HTERT RPE-1 (cell line): ENCODE measurements around the gene LPP.
"Not testable (repeated sequence)": the region's sequence is repeated elsewhere in the genome, so short reads cannot be mapped to it uniquely, and the experiment has no call there.

Experiments used
- in situ Hi-C: fragments of 300-500 bp; cut with MboI; formaldehyde crosslinking; loops from 4 replicates; pipeline ENCODE4 v1.14.3; 2020; ENCODE audit warnings: low sequenced_read_pairs

LPP gene

DNA sequence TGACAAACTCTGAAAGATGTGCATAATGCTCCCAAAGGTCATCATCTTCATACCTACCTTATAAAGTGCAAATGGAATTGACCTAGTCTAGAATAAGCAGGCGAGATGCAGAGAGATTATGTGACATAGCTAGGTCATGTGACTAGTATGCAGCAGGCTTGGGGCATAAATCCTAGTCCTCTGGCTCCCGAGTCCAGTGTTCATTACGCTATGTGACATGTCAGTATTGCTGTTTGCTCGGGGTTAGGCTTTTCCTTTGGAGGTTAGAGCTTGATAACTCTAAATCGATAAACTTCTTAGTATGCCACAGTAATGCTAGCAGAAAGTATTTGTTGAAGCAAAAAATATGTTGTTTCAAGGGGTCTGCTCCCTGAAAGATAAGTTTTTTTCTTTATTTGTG, 536.1 kb downstream of the LPP start:
- in situ Hi-C loops, result no loop called here

DNA sequence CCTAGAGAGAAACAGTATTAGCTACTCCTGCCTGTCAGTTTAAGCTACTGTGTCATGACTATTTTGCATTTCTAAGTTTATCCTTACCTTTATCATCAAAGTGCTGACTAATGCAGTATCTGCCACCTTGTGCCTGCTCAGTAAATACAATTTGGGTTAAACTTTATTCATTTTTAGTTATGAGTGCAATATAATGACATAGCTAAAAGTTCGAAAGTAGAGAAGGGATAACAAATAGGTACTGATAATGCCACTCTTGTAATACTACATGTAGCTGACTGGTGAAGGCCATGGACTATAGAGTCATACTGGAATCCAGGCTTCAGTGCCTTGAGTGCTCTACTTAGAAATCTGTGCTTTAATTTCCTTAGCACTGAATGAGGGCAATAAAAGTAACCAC, 537.0 kb downstream of the LPP start:
- in situ Hi-C loops, result no loop called here

- in situ Hi-C loops, result no loop called here
These were observed 537.7 kb downstream of the LPP start for GRCh38 chr3:188691665-188692064.

DNA sequence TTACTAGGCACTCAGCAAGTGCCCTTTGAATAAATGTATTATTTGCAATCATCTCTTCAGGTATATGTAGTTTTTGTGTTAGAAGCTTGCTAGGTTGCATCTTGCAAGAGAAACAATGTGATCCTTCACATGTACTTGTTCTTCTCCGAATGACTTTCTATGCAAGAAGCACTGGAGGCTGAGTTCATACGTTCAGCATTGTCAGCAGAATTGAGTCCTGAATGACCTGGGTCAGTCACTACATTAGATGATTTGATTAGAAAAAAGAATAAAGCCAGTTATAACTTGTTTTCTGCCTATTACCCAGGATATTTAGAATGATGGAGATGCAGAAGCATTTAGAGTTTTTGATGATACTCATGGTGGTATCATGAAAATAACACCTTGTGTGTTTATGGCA, 538.7 kb downstream of the LPP start:
- in situ Hi-C loops, result no loop called here

GRCh38 chr3:188693435-188693834, 539.5 kb downstream of the LPP start:
- in situ Hi-C loops, result no loop called here

- in situ Hi-C loops, result no loop called here
These were observed 541.3 kb downstream of the LPP start for GRCh38 chr3:188695241-188695640.

DNA sequence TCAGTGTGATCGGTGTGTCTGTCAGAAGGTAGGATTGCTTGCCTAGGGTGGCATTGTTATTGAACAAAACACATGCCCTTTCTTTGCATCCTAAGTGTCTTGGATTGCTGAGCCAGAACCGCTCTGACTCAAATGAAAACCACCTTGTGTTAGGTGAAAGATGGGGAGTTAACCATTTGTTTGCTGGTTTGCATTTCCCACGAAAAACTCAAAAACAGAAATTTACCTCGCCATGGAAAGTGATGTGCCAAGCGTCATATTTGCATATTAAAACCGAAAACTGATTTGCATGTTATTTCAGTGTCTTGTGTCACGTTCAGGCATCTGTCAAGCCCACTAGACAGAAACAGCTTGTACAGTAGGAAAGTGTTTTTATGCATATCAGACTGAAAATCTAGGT, 543.2 kb downstream of the LPP start:
- in situ Hi-C loops, result no loop called here

DNA sequence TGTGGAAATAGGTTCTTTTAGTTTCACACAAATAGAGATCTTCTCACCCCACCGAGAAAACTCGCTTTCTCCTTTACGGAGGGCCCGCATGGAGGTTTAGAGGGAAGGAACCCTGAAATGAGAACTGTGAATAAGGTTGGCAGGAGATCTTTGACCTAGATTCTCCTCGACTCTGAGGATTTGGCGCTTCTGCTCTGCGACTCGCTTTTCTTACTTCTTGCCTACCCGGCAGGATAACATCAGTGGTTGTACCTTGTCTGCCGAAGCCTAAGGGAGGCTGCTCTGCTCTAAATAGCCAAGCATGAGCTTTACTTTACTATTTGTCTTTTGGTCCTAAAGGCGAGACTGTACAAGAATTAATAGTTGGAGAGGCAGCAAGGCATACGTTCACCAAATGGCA, 544.5 kb downstream of the LPP start:
- in situ Hi-C loops, result no loop called here

- in situ Hi-C loops, result no loop called here
These were observed 546.5 kb downstream of the LPP start for GRCh38 chr3:188700501-188700900.

GRCh38 chr3:188700918-188701317, 547.0 kb downstream of the LPP start:
- in situ Hi-C loops, result no loop called here

- in situ Hi-C loops, result no loop called here
These were observed 547.6 kb downstream of the LPP start for GRCh38 chr3:188701485-188701969.

DNA sequence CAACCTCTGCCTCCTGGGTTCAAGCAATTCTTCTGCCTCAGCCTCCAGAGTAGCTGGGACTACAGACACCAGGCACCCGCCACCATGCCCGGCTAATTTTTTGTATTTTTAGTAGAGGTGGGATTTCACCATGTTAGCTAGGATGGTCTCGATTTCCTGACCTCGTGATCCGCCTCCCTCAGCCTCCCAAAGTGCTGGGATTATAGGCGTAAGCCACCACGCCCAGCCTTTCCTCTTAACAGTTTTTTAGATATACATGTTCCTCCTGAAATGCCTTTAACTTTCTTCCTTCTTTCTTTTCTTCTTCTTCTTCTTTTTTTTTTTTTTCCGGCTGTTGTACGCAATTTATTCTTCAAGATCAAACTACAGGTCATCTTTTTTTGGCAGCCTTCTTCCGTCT, 548.1 kb downstream of the LPP start:
- in situ Hi-C loops, result not testable (repeated sequence)

- in situ Hi-C loops, result no loop called here
These were observed 552.2 kb downstream of the LPP start for GRCh38 chr3:188706176-188706575.

GRCh38 chr3:188706599-188706998, 552.6 kb downstream of the LPP start:
- in situ Hi-C loops, result no loop called here

DNA sequence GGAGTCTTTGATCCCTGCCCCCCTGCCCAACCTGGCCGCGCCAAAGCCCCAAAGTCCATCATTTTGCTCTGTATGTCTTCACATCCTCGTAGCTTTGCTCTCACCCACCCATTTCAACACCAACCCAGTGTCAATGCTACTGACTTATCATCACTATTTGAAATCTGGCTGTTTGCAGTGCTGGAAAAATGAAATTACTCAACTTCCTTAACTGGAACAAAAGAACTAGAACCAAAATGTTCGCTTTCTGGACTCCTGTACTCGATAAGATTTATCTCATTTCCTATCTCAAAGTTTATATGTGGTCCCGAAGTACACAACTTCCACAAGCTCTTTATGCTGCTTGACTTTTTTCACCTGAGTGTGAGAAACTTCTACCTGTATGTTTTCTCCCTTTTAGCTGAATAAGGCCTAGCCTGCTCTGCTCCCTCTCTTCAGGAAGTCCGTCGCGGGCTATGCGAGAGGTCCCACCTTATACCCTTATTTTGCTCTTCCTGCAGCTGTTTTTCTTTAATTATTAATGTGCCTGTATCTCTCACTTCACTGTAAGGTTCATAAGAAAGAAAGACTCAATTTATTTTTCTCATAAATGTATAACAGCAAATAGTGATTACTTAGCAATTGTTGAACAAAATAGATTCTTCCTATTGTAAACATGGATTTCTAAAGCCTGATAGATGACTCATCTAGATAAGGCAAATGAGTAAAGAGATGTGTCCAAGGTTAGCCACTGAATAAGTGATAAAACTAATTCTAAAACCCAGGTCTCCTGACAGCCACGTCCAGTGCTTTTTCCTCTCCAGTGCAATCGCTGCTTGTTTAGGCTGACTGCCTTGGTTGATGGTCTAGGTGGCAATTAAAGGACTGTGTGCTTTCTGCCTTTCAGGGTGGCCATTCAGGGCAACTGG, 553.7 kb downstream of the LPP start:
- in situ Hi-C loops, result no loop called here

- in situ Hi-C loops, result no loop called here
These were observed 557.9 kb downstream of the LPP start for GRCh38 chr3:188711881-188712247.

GRCh38 chr3:188712248-188712924, 558.4 kb downstream of the LPP start:
- in situ Hi-C loops, result no loop called here

GRCh38 chr3:188712991-188713390, 559.0 kb downstream of the LPP start:
- in situ Hi-C loops, result no loop called here

- in situ Hi-C loops, result no loop called here
These were observed 565.6 kb downstream of the LPP start for GRCh38 chr3:188719545-188719944.

DNA sequence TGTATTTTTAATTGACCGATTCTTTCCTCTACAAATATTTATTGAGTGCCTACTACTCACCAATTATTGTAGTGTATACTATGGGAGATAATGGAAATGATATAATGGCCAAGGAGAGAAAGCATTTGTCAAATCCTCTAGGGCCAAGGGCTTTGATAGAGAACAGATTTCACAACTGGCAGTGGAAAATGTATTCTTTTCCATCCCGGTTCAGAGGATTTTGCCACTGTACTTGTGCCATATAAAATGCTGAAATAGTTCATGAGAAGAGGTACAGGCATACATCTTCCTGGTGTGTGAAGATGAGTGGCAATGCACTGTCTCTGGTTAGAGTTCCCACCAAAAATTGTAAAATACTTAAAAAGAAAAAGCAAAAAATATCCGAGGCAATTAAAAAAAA, 566.3 kb downstream of the LPP start:
- in situ Hi-C loops, result no loop called here

GRCh38 chr3:188720636-188721035, 566.7 kb downstream of the LPP start:
- in situ Hi-C loops, result no loop called here

DNA sequence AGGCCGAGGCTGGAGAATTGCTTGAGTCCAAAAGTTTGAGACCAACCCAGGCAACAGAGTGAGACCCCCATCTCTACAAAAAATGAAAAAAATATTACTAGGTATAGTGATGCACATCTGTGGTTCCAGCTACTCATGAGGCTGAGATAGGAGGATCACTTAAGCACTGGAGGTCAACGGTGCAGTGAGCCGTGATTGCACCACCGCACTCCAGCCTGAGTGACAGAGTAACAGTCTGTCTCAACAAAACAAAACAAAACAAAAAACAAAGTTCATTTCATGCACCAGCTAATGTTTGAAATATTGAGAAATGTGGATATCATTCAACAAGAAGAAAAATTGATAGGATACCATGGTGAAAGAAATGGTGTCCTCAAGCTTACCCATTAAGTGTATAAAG, 567.4 kb downstream of the LPP start:
- in situ Hi-C loops, result no loop called here
